NCI-H526 treated with DMSO at 0.1 percent for 48 hours (cell line): Measurements from ENCODE around the gene MYL3.
"Not testable (repeated sequence)": the region's sequence is repeated elsewhere in the genome, so short reads cannot be mapped to it uniquely, and the experiment has no call there.

Experiments
- DNase-seq: peaks from one replicate; lab custom pipeline; 2025; lab: John Stamatoyannopoulos, UW

Gene MYL3

GRCh38 chr3:46863261-46863782 lies at the start of gene MYL3:
MYL3 (minus strand) TSS chr3:46863444; CDS start chr3:46863390, 54 bp downstream.
- no peak for DNase-seq

DNA sequence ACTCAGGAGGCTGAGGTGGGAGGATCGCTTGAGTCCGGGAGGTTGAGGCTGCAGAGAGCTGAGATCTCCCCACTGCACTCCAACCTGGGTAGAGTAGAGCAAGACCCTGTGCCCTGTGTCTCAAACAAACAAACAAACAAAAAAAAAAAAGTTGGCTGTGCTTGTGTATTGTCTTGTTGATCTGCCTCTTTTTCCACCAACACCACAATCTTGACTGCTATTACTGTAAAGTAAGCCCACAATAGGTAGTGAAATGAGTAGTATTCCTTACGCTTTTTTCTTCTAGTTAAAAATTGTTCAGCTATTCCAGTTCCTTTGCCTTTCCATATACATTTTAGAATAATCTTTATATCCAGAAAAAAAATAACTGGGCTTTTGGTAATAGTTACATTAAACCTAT lies 49.7 kb upstream of the MYL3 start:
- no peak for DNase-seq

DNA sequence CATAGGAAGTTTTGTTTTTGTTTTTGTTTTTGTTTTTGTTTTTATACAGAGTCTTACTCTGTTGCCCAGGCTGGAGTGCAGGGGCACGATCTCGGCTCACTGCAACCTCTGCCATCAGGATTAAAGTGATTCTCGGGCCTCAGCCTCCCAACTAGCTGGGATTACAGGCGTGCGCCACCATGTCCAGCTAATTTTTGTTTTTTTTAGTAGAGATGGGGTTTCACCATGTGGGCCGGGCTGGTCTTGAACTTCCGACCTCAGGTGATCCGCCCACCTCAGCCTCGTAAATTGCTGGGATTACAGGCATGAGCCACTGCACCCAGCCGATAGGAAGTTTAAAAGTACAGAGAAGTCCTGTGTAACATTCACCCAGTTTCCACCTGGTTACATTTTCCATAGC lies 47.7 kb upstream of the MYL3 start:
- not testable (repeated sequence) for DNase-seq

GRCh38 chr3:46910166-46910760 lies 47.0 kb upstream of the MYL3 start:
- DNase-seq: no peak

DNA sequence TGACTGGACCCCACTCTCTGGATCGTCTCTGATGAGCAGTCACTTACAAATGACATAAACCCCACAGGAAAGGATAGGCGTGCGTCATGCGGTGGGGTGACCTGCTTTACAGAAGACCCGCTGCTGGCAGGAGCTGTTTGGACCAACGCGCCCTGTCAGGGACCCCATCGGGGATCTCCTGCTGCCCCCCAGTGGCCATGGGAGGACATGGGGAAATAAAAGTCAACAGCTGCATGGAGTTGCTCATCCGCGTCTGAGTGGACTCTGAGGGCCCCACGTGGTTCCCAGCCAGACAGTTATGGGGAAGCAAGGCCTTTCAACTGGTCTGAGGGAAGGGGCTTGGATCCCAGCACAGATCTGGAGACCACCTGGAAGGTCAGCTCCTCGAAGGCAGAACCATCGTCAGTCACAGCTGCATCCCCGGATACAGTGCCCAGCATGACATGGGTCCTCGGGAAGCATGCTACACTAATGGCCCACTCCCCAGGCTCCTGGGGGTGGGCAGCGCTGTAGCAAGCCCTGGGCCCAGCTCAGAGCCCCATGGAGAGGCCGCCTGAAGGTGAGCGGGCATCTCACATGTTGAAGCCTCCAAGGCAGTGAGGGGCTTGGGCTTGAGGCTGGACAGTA lies 46.4 kb upstream of the MYL3 start:
- peak; percentile 46 for DNase-seq

DNA sequence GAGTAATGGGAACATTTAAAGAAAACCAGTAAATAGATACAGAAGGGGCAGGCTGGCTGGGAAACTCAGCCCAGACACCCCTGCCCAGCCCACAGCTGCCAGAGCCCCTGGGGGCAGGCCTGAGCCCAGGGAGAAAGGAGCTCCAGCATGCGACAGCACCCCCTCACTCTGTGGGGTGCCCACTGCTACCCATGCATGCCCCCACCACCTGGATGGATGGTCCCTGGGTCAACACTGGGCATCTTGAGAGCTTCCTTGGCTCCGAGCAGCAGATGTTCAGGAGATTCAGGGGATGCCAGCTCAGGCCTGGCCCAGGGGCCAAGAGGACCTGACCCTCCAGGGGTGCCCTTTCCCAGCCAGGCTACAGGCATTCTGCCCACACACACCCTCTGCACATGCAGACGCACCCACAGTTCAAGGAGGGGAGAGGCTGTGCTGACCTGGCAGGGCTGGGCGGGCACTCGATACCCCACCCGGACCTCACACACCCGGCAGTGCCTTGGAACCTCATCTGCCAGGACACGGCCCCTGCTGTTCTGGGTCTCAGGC lies 45.8 kb upstream of the MYL3 start:
- no peak for DNase-seq

- DNase-seq: no peak
Observed at GRCh38 chr3:46908294-46908985, 45.2 kb upstream of the MYL3 start.

DNA sequence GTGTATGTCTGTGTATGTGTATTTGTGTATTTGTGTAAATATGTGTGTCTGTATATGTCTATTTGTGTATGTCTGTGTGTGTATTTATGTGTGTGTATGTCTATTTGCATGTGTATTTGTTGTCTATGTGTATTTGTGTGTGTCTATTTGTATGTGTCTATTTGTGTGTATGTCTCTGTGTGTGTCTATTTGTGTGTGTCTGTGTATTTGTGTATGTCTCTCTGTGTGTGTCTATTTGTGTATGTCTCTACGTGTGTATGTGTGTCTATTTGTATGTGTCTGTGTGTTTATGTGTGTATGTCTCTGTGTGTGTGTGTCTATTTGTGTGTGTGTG lies 44.7 kb upstream of the MYL3 start:
- DNase-seq: no peak

DNA sequence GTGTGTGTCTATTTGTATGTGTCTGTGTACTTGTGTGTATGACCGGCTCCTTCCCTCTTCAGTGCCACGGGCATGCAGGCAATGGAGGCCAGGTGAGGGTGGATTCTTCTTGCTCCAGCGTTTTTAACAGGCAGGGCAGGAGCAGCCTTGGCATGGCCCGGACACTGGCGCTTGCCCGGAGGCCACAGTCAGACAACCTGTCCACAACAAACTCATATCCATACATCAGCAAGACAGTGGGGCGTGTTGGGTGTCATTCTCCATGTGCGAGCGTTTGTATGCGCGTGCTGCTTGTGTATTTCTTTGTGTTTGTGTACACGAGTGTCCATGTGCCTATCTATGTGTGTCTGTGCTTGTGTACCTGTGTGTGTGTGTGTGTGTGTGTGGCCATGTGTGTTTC lies 44.0 kb upstream of the MYL3 start:
- DNase-seq: no peak

- no peak for DNase-seq
Observed at GRCh38 chr3:46906471-46907058, 43.3 kb upstream of the MYL3 start.

GRCh38 chr3:46905661-46906451 lies 42.6 kb upstream of the MYL3 start:
- DNase-seq: no peak

GRCh38 chr3:46905213-46905560 lies 41.9 kb upstream of the MYL3 start:
- DNase-seq: no peak

GRCh38 chr3:46904303-46905212 lies 41.3 kb upstream of the MYL3 start:
- DNase-seq: no peak

- DNase-seq: no peak
Observed at GRCh38 chr3:46903341-46904302, 40.4 kb upstream of the MYL3 start.

DNA sequence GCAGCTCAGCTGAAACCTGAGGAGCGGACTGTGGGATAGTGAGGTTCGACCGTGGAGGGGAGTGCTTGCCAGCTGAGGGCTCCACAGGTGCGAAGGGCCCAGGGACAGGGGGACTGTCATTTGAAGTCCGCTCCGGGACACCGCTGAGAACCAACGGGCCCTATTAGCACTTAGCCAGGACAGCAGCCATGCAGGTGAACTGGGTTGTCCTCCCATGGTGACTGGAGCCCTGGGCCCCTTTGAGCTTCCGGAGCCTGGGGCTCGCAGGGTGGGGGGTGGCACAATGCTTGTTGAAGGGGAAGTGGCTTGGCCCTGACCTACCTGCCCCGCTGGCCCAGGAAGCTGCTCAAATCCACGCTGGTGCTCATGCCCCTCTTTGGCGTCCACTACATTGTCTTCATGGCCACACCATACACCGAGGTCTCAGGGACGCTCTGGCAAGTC lies 39.0 kb upstream of the MYL3 start:
- DNase-seq: no peak

DNA sequence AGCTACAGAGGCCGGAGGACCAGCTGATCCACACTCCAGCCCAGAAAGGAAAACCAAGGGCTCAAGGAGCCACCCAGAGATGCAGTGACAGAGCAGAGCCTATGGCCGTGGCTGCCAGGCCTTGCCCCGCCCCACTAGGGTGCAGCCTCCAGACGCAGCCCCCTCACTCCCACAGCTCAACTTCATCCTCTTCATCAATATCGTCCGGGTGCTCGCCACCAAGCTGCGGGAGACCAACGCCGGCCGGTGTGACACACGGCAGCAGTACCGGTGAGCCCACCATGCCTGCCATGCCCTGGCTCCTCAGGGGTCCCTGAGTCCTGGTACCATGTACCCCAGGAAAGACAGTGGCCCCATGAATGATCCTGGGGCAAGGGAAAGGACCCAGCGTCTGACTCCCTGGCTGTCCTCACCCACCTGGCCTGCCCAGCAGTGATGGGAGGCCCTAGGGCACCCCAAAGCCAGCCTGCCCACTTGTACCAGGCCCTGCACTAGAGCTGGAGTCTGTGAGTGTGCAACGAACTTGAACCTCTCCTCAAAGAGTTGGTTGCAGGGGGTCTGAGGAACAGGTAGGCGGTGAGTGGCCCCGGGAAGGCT lies 38.4 kb upstream of the MYL3 start:
- DNase-seq: no peak

DNA sequence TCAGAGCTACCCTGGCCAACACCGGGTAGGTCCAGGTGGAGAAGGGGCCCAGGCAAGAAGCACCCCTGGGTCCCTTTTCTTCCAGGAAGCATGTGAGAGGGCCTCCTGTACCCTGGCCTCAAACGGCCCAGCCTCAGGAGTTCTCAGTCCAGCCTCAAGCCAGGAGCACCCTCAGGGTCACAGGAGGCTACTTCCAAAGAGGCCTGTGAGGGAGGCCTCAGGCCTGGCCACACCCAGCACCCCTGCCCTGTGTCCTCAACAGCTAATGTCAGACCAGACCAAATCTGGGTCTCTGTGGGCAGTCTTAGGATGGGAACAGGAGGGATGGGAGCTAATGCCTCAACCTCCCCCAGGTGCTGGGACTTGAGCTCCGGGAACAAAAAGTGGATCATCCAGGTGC lies 37.8 kb upstream of the MYL3 start:
- no peak for DNase-seq

DNA sequence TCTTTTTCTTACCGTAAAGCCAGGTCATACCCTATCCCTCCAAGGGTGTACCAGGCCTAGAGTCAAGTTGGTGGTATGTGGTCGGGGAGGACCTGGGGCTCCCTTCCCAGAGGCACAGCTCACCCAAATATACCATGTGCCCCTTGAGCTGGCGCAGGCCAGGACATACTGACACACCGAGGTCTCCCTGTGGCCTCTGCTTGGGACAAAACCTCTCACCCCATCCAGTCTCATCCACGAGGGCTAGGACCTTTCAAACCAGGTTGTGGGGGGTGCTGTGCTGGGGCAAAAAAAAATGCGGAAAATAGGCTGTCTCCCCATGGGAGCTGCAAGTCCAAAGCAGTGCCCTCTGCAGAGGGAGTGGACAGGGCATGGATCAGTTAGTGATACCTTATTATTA lies 37.1 kb upstream of the MYL3 start:
- DNase-seq: no peak

DNA sequence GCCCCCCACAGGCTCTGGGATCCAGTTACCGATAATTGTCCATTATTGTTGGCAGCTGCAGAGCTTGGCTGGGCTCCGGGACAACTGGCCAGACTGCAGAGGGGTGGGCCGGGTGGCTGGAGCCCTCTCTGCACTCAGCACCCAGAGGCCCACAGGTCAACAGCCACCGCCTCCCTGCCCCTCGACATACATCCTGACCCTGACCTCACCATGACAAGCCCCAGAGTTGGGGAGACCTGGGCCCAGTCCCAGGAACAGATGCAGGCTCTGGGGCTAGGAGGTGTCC lies 36.7 kb upstream of the MYL3 start:
- DNase-seq: no peak
